NCI-H2196 treated with DMSO at 0.1 percent for 48 hours (cell line): ENCODE data around the gene NCOR1.
A peak's percentile ranks its signal among the peaks of the same experiment; 100 is the strongest.
"Not testable (repeated sequence)": the region's sequence is repeated elsewhere in the genome, so short reads cannot be mapped to it uniquely, and the experiment has no call there.

ENCODE experiments used
- DNase-seq: peaks from one replicate; lab custom pipeline; 2025; ENCODE audit not compliant: unreplicated experiment; lab: John Stamatoyannopoulos, UW

The NCOR1 gene

DNA sequence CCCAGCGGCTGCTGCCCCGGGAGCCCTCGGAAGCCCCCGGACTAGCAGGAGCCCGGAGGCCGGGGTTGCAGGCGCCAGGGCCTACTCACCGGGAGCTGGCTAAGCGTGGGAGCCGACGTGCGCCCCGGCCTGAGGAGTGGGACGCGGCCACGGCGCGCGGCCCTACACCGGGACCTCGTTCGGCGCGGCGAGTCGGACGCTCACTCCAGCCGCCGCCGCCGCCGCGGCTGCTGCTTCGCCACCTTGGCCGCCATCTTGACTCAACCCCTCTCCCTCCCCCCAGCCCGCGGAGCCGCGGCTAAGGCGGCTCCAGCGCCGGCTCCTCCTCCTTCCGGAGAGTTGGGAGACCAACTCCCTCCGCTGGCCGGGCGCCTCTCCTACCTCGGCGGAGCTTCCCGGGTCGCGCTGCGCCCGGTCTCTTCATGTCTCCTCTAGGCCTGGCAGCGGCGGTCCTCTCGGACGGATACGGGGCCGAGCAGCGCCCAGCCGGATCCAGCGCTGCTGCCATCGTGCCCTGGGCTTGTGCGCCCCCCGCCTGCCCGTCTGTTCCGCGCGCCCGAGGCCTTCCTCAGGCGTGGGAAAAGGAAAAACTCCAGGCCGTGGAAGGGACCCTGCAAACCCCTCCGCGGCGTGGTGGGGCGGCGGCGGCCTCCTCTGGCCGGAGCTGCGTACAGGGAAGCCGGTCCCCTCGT is at the start of gene NCOR1:
Gene NCOR1, minus strand, starts transcription at position 262 of the 692 bp plus-strand sequence. CDS start 20,965 bp downstream, outside the sequence.
- peak; percentile 44 for DNase-seq

DNA sequence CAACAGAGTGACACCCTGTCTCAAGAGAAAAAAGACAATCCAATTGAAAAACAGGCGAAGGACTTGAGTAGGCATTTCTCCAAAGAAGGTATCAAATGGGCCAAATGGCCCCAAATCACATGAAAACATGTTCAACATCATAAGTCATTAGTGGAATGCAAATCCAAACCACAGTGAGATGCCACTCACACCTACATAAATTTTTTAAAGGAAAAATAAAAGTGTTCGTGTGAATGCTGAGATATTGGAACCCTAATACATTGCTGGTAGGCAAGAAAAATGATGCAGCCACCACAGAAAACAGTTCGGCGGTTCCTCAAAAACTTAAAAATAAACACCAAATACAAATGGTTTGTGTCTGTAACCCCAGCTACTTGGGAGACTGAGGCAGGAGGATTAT is 46.9 kb upstream of the NCOR1 start:
- no peak for DNase-seq

DNA sequence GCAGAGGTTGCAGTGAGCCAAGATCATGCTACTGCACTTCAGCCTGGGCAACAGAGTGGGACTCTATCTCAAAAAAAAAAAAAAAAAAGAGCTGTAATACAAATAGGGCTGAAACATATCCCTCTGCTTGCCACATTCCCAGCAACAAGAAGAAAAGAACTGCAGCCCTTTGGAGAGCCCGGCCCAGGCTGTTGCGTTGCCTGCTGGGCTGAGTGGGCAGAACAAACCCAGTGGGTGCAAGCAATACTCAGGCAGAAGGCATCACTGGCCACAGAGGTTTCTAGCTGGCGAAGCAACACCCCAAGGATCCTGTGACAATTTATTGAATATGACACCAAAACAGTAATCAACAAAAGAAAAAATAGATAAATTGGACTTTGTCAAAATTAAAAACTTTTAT is 45.7 kb upstream of the NCOR1 start:
- DNase-seq = no peak

DNA sequence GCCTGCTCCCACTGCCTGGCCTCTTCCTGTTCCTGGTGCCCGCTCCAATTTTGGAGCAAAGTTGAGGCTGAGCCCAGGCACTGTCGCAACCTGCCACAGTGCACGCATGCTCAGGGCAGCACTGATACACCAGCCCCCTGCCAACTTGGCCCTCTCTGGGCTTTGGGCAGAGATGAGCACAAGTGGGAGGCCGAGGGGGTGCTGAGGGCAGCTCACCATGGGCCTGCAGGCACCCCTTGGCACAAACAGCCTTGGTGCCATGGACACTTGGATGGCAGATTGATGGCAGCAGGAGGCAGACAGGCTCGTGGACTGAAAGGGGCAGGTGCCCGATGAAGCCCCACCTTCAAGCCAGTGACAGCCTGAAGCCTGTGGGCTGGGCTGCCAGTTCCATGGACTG is 44.6 kb upstream of the NCOR1 start:
- no peak for DNase-seq

- DNase-seq = no peak
Observed at GRCh38 chr17:16258901-16259300, 43.6 kb upstream of the NCOR1 start.

DNA sequence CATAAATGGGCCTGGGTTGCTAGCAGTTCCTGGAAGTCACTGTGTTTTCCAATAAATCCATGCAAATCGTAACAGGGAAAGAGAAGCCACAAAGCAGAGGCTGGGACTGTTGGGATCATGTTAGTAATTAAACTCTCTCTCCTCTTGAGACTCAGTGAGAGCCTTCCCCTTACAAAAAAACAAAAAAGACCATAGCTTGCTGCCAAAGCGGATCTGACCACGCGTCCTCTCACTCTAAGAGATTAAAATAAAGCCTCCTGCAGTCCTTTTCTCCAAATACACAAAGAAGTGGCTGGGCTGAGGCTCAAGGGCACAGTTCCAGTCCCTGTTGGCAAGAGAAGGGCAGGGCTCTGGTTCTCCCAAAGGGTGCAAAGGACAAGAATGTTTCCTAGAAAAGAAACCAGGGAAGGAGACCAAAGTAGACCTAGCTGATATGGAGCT is 40.2 kb upstream of the NCOR1 start:
- no peak for DNase-seq

- no peak for DNase-seq
Observed at GRCh38 chr17:16254773-16255400, 39.6 kb upstream of the NCOR1 start.

DNA sequence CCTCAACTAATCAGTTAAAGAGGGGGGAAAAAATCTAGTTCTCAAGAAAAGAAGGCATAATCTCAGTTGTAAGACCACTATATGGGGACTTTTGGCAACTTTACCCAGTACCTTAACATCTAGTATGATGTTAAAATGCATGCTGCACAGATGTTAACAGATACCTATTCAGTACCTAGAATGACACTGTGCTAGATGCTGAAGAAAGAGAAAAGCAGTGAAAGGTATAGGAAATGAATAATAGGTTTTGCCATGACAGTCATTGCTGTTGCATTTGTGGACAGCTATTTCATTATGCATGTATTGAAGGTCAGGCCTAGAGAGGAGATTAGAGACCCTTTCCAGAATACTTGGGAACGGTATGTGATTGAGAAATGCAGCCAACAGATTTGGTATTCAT is 36.2 kb upstream of the NCOR1 start:
- no peak for DNase-seq

GRCh38 chr17:16251043-16251442 is 35.7 kb upstream of the NCOR1 start:
- no peak for DNase-seq

DNA sequence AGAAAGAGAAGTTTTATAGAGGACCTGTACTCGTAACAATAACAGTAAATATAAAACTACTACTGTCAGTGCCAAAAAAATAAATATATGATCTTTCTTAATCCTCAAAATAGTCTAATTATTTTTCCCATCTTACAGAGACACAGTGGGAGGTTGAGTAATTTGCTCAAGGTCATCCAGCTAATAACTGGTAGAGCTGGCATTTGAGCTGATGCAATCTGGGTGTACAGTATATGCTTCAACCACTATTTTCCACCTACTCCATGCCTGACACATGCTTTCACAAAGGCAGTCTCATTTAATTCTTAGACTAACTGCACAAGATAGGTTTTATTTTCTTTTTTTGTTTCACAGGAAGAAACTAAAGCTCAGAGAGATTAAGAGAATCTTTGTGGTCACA is 35.3 kb upstream of the NCOR1 start:
- no peak for DNase-seq

DNA sequence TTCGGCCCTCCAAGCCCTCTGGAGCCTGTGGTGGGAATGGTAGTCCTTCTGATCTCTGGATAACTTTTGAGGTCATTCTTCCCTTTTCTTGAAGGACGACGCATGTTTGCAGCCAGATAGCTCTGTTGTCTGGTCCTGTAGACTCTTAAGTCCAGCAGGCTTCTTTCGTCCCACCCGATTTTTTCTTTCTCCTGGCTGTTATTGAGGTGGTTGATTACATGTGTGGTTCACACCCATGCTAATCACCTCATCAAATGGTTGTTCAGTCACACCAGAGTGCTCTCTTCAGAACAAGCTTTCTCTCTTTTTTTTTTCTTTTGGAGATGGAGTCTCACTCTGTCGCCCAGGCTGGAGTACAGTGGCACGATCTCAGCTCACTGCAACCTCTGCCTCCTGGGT is 32.3 kb upstream of the NCOR1 start:
- no peak for DNase-seq

GRCh38 chr17:16243801-16244567 is 28.6 kb upstream of the NCOR1 start:
- no peak for DNase-seq

GRCh38 chr17:16243385-16243784 is 28.1 kb upstream of the NCOR1 start:
- DNase-seq = no peak

DNA sequence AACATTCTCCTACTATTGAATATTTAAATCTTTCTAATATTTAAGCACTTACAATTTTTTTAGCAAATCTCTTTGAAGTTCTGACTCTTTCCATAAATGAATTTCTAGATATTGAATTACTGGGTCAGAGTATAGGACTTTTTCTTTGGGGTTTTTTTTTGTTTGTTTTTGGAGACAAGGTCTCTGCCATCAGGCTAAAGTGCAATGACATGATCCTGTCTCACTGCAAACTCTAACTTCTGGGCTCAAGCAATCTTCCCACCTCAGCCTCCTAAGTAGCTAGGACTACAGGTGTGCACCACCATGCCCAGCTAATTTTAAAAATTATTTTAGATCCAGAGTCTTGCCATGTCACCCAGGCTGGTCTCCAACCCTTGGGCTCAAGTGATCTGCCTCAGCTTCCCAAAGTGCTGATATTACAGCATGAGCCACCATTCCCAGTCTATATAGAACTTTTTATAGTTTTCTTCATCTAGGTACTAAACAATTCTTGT is 26.6 kb upstream of the NCOR1 start:
- DNase-seq = no peak

DNA sequence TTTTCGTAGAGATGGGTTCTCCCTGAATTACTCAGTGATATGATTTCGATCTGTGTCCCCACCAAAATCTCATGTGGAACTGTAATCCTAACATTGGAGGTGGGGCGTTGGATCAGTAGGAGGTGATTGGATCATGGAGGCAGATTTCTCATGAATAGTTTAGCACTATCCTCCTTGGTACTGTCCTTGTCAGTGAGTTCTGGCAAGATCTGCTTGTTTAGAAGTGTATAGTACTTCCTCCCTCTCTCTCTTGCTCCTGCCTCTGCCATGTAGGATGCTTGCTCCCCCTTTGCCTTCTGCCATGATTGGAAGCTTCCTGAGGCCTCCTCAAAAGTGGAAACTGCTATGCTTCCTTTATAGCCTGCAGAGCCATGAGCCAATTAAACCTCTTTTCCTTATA is 24.6 kb upstream of the NCOR1 start:
- no peak for DNase-seq

DNA sequence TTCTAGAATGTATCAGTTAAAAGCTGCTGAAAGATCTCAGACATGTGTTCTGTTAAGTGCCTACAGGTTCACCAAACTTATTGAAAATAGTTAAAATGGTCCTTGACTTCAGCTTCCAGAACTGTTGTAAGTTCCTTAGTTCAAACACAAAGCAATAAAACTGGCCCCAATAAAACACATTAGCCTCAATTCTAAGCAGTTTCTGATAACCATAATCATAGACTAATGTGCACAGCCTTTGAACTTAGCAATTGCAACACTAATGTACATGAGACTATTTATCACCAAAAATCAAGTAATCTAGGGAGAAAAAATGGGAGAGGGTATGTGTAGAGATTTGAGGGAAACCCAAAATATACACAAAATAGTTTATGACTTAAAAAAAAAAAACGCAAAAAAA is 17.1 kb upstream of the NCOR1 start:
- DNase-seq = no peak

GRCh38 chr17:16229912-16230561 is 14.7 kb upstream of the NCOR1 start:
- not testable (repeated sequence) for DNase-seq

DNA sequence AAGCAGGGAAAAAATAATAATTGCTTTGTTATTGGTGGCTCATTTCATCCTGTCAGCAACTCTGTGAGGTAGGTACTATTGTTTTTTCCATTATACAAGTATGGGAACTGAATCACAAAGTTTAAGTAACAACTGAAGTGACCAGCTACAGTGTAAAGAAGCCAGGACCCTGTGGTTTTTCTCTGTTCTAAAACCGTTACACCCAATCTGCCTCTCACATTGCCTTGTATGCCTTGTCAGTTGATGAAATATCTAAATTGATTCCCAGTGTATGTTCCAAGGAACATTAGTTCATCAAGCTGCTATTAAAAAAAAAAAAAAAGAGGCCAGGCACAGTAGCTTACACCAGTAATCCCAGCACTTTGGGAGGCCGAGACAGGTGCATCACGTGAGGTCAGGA is 7.1 kb upstream of the NCOR1 start:
- no peak for DNase-seq

- DNase-seq = peak; percentile 72
Observed at GRCh38 chr17:16217002-16217635, 1.8 kb upstream of the NCOR1 start, which contains the start of gene PIGL. Gene PIGL (plus strand): TSS chr17:16217210. CDS start chr17:16217227, 17 bp downstream.

GRCh38 chr17:16216341-16217001 is 1.1 kb upstream of the NCOR1 start:
- DNase-seq = not testable (repeated sequence)
